H9 (cell line): ENCODE data around the gene KIAA1549. TPM values are rescaled to one million over a fixed set of nuclear protein-coding genes. Genes with fewer than 3 reads are reported as not detected.
"Not testable (repeated sequence)": the region's sequence is repeated elsewhere in the genome, so short reads cannot be mapped to it uniquely, and the experiment has no call there.

Experiments
- DNase-seq: peaks from one replicate; pipeline ENCODE4 v3.0.0-alpha.2; 2017
- H2AFZ ChIP-seq: one replicate; pipeline ENCODE4 v1.6.1; 2013; ENCODE audit warnings: mild to moderate bottlenecking, low read length, control low read depth, moderate library complexity
- H2AK5ac ChIP-seq: 2 replicates; pipeline ENCODE4 v1.6.1; 2013; ENCODE audit warnings: low read length, control low read depth, mixed read lengths; ENCODE audit not compliant: insufficient read length
- H2BK120ac ChIP-seq: one replicate; pipeline ENCODE4 v1.6.1; 2013; ENCODE audit warnings: low read depth, mild to moderate bottlenecking, low read length, control low read depth, inconsistent platforms; ENCODE audit not compliant: poor library complexity, severe bottlenecking
- H2BK12ac ChIP-seq: 2 replicates; pipeline ENCODE4 v1.6.1; 2013; ENCODE audit warnings: low read length, control low read depth, mixed read lengths, low read depth; ENCODE audit not compliant: insufficient read length
- H2BK15ac ChIP-seq: 2 replicates; pipeline ENCODE4 v1.6.1; 2013; ENCODE audit warnings: low read depth, low read length, control low read depth
- H2BK20ac ChIP-seq: one replicate; pipeline ENCODE4 v1.6.1; 2013; ENCODE audit warnings: low read depth, mild to moderate bottlenecking, low read length, control low read depth, inconsistent platforms; ENCODE audit not compliant: poor library complexity, severe bottlenecking
- H2BK5ac ChIP-seq: 2 replicates; pipeline ENCODE4 v1.6.1; 2013; ENCODE audit warnings: low read length, control low read depth, mixed read lengths; ENCODE audit not compliant: insufficient read length
- H3K14ac ChIP-seq: 2 replicates; pipeline ENCODE4 v1.6.1; 2013; ENCODE audit warnings: low read length, control low read depth; ENCODE audit not compliant: insufficient read depth
- H3K18ac ChIP-seq: 2 replicates; pipeline ENCODE4 v1.6.1; 2013; ENCODE audit warnings: low read depth, mild to moderate bottlenecking, mixed read lengths, low read length, control low read depth; ENCODE audit not compliant: insufficient read length
- H3K23ac ChIP-seq: 2 replicates; pipeline ENCODE4 v1.6.1; 2013; ENCODE audit warnings: low read length, control low read depth, mixed read lengths, low read depth; ENCODE audit not compliant: insufficient read length
- H3K23me2 ChIP-seq: 2 replicates; pipeline ENCODE4 v1.6.1; 2013; ENCODE audit warnings: low read depth, mild to moderate bottlenecking, mixed read lengths, low read length, control low read depth; ENCODE audit not compliant: insufficient read length, poor library complexity, severe bottlenecking
- H3K27ac ChIP-seq: 2 replicates; pipeline ENCODE4 v1.5.1; 2013; ENCODE audit warnings: low read length, control low read depth, mixed read lengths, low read depth; ENCODE audit not compliant: insufficient read length
- H3K27me3 ChIP-seq: 2 replicates; pipeline ENCODE4 v1.6.1; 2013; ENCODE audit warnings: low read length, control low read depth, inconsistent platforms; ENCODE audit not compliant: insufficient read depth
- H3K4ac ChIP-seq: 2 replicates; pipeline ENCODE4 v1.6.1; 2013; ENCODE audit warnings: low read depth, mild to moderate bottlenecking, control low read depth, inconsistent platforms, low read length, moderate library complexity
- H3K4me1 ChIP-seq: 2 replicates; pipeline ENCODE4 v1.6.1; 2013; ENCODE audit warnings: low read length, control low read depth, inconsistent platforms; ENCODE audit not compliant: insufficient read depth
- H3K4me2 ChIP-seq: 2 replicates; pipeline ENCODE4 v1.6.1; 2013; ENCODE audit warnings: low read length, control low read depth, mixed read lengths; ENCODE audit not compliant: insufficient read length, insufficient read depth
- H3K56ac ChIP-seq: 2 replicates; pipeline ENCODE4 v1.6.1; 2013; ENCODE audit warnings: low read depth, mild to moderate bottlenecking, mixed read lengths, low read length, control low read depth; ENCODE audit not compliant: insufficient read length
- H3K79me1 ChIP-seq: 2 replicates; pipeline ENCODE4 v1.6.1; 2013; ENCODE audit warnings: low read depth, mild to moderate bottlenecking, moderate library complexity, low read length, control low read depth, inconsistent platforms; ENCODE audit not compliant: insufficient read depth, poor library complexity, severe bottlenecking
- H3K79me2 ChIP-seq: 2 replicates; pipeline ENCODE4 v1.6.1; 2013; ENCODE audit warnings: low read length, control low read depth, inconsistent platforms; ENCODE audit not compliant: insufficient read depth
- H3K9ac ChIP-seq: 2 replicates; pipeline ENCODE4 v1.6.1; 2013; ENCODE audit warnings: low read length, control low read depth, mixed read lengths; ENCODE audit not compliant: insufficient read length; ENCODE audit errors: extremely low read depth
- H3K9me3 ChIP-seq: one replicate; pipeline ENCODE4 v1.6.1; 2013; ENCODE audit warnings: low read depth, low read length, inconsistent platforms; ENCODE audit not compliant: control insufficient read depth
- H3T11ph ChIP-seq: one replicate; pipeline ENCODE4 v1.6.1; 2013; ENCODE audit warnings: mild to moderate bottlenecking, low read length, control low read depth, inconsistent platforms
- H4K20me1 ChIP-seq: one replicate; pipeline ENCODE4 v1.6.1; 2013; ENCODE audit not compliant: control insufficient read depth, insufficient read length, insufficient read depth
- H4K5ac ChIP-seq: 2 replicates; pipeline ENCODE4 v1.6.1; 2013; ENCODE audit warnings: low read depth, mild to moderate bottlenecking, mixed read lengths, low read length, control low read depth; ENCODE audit not compliant: insufficient read length
- H4K8ac ChIP-seq: replicated peaks from 2 replicates; pipeline ENCODE4 v1.6.1; 2013; ENCODE audit warnings: low read length, control low read depth, mixed read lengths, low read depth; ENCODE audit not compliant: insufficient read length
- H4K91ac ChIP-seq: 2 replicates; pipeline ENCODE4 v1.6.1; 2013; ENCODE audit warnings: low read depth, mild to moderate bottlenecking, moderate library complexity, mixed read lengths, low read length, control low read depth; ENCODE audit not compliant: insufficient read length
- H3K27ac Mint-ChIP-seq, 3 experiments: 2 replicates in 2 of 3; 3 replicates in 1 of 3; pipeline ENCODE4 v1.8.0; 2020 to 2021; ENCODE audit warnings: mixed read lengths in 3 of 3, mild to moderate bottlenecking in 1 of 3, moderate library complexity in 1 of 3
- H3K27me3 Mint-ChIP-seq: 2 replicates; pipeline ENCODE4 v1.8.0; 2021; ENCODE audit warnings: low read depth, mild to moderate bottlenecking, moderate library complexity, mixed read lengths
- H3K36me3 Mint-ChIP-seq, 3 experiments: 2 replicates in 2 of 3; 3 replicates in 1 of 3; pipeline ENCODE4 v1.8.0; 2020 to 2021; ENCODE audit warnings: low read depth in 3 of 3, mixed read lengths in 3 of 3; ENCODE audit not compliant: insufficient read depth in 1 of 3
- H3K4me1 Mint-ChIP-seq, 2 experiments: 2 replicates each; pipeline ENCODE4 v1.8.0; 2020; ENCODE audit warnings: mixed read lengths in 2 of 2
- H3K4me3 Mint-ChIP-seq, 2 experiments: 2 replicates in 1 of 2; 3 replicates in 1 of 2; pipeline ENCODE4 v1.8.0; 2020 to 2021; ENCODE audit warnings: mild to moderate bottlenecking in 2 of 2, mixed read lengths in 2 of 2, moderate library complexity in 1 of 2
- H3K9me3 Mint-ChIP-seq, 2 experiments: 2 replicates in 1 of 2; 3 replicates in 1 of 2; pipeline ENCODE4 v1.8.0; 2020; ENCODE audit warnings: mild to moderate bottlenecking in 2 of 2, mixed read lengths in 2 of 2, moderate library complexity in 1 of 2
- WGBS: extraction: QIAGEN DNeasy Blood & Tissue Kit; methylation state at CpG from one replicate; pipeline ENCODE4 v1.1.7; 2013; ENCODE audit warnings: missing lambda C conversion rate, low lambda C conversion rate, mixed read lengths; ENCODE audit not compliant: insufficient read length; ENCODE audit errors: extremely low coverage; 5-methylcytosine and 5-hydroxymethylcytosine counted together
- total RNA-seq: library from RNA; stranded (reverse); gene quantifications from 2 replicates; pipeline ENCODE4 v1.2.1, GENCODE V29; 2021
- TF ChIP-seq, protein P1 (sequence below): fragments of 200-600 bp; sonication (generic); conservative IDR thresholded peaks from 3 replicates; pipeline ENCODE4 v1.8.0; 2021; ENCODE audit warnings: antibody characterized with exemption, mild to moderate bottlenecking

The KIAA1549 gene
- total RNA-seq, 1 experiment from 2014 or later: 11.9 TPM

GRCh38 chr7:139026551-139026950 is 45.4 kb upstream of the KIAA1549 start:
- H3K27ac Mint-ChIP-seq: no peak overlapping the region
- no peak for DNase-seq
- H3T11ph ChIP-seq: no peak overlapping the region
- H4K5ac ChIP-seq: no peak overlapping the region
- no peak overlapping the region for H3K23ac ChIP-seq
- no peak overlapping the region for H3K4ac ChIP-seq
- H3K4me1 Mint-ChIP-seq: peaks cover 0 to 3% of the 10 kb centered on the region in 2 experiments; a peak in 2 of 4 replicates
- H2BK12ac ChIP-seq: no peak overlapping the region
- H2AK5ac ChIP-seq: no peak overlapping the region
- no peak overlapping the region for H2BK15ac ChIP-seq
- H3K27me3 ChIP-seq: no peaks in the 10 kb centered on the region
- H3K27ac ChIP-seq: no peak overlapping the region
- H3K9me3 ChIP-seq: no peaks in the 10 kb centered on the region
- H4K20me1 ChIP-seq: no peaks in the 10 kb centered on the region
- H3K56ac ChIP-seq: no peak overlapping the region
- no peaks in the 10 kb centered on the region for H3K79me1 ChIP-seq
- no peaks in the 10 kb centered on the region for H3K23me2 ChIP-seq
- H3K79me2 ChIP-seq: no peaks in the 10 kb centered on the region
- no peak overlapping the region for H3K4me3 Mint-ChIP-seq
- H3K27me3 Mint-ChIP-seq: no peaks in the 10 kb centered on the region
- H3K18ac ChIP-seq: no peak overlapping the region
- no peak overlapping the region for H2AFZ ChIP-seq
- H3K9me3 Mint-ChIP-seq: no peaks in the 10 kb centered on the region
- H2BK20ac ChIP-seq: no peak overlapping the region
- H3K4me2 ChIP-seq: no peak overlapping the region
- no peak overlapping the region for H4K91ac ChIP-seq
- no CpG with 5 or more reads among the region's 6 CpGs for WGBS
- H3K9ac ChIP-seq: no peak overlapping the region
- no peak overlapping the region for H2BK5ac ChIP-seq
- H4K8ac ChIP-seq: no peak overlapping the region
- H2BK120ac ChIP-seq: no peak overlapping the region
- TF ChIP-seq, protein P1, sequence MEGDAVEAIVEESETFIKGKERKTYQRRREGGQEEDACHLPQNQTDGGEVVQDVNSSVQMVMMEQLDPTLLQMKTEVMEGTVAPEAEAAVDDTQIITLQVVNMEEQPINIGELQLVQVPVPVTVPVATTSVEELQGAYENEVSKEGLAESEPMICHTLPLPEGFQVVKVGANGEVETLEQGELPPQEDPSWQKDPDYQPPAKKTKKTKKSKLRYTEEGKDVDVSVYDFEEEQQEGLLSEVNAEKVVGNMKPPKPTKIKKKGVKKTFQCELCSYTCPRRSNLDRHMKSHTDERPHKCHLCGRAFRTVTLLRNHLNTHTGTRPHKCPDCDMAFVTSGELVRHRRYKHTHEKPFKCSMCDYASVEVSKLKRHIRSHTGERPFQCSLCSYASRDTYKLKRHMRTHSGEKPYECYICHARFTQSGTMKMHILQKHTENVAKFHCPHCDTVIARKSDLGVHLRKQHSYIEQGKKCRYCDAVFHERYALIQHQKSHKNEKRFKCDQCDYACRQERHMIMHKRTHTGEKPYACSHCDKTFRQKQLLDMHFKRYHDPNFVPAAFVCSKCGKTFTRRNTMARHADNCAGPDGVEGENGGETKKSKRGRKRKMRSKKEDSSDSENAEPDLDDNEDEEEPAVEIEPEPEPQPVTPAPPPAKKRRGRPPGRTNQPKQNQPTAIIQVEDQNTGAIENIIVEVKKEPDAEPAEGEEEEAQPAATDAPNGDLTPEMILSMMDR: no peak
- no peaks in the 10 kb centered on the region; a peak in 1 of 7 replicates for H3K36me3 Mint-ChIP-seq
- H3K4me1 ChIP-seq: no peaks in the 10 kb centered on the region
- no peak overlapping the region for H3K14ac ChIP-seq

DNA sequence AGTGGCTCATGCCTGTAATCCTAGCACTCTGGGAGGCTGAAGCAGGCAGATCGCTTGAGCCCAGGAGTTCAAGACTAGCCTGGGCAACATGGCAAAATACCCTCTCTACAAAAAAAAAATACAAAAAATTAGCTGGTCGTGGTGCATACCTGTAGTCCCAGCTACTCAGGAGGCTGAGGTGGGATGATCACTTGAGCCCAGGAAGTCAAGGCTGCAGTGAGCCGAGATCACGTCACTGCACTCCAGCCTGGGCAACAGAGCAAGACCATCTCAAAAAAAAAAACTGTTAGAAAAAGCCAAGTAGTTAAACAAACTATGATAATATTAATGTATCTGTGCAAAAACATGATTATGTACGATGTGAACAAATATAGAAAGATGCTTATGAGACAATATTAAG is 44.7 kb upstream of the KIAA1549 start:
- H3K4me2 ChIP-seq, H3K27me3 ChIP-seq, H3K23ac ChIP-seq, H3K56ac ChIP-seq, H3T11ph ChIP-seq, H3K23me2 ChIP-seq, H3K4me1 Mint-ChIP-seq, H3K9me3 ChIP-seq, H3K18ac ChIP-seq, H3K9me3 Mint-ChIP-seq, H3K27ac Mint-ChIP-seq, H4K20me1 ChIP-seq, H2AK5ac ChIP-seq, H3K4ac ChIP-seq, H3K14ac ChIP-seq, H3K79me2 ChIP-seq, H3K27ac ChIP-seq, H3K4me3 Mint-ChIP-seq, H2BK15ac ChIP-seq, H3K79me1 ChIP-seq, H2BK20ac ChIP-seq, DNase-seq, H2BK5ac ChIP-seq, H2BK120ac ChIP-seq, H3K36me3 Mint-ChIP-seq, H2AFZ ChIP-seq, H2BK12ac ChIP-seq, H3K9ac ChIP-seq, H4K5ac ChIP-seq, H3K27me3 Mint-ChIP-seq, H4K8ac ChIP-seq, H4K91ac ChIP-seq, H3K4me1 ChIP-seq: not testable (repeated sequence)
- WGBS: no CpG with 5 or more reads among the region's 5 CpGs
